ENCODE data around the gene TROAP. TPM values are rescaled to one million over a fixed set of nuclear protein-coding genes. Genes with fewer than 3 reads are reported as not detected.

Gene TROAP
- total RNA-seq, 1 experiment from 2014 or later = 135 TPM

DNA sequence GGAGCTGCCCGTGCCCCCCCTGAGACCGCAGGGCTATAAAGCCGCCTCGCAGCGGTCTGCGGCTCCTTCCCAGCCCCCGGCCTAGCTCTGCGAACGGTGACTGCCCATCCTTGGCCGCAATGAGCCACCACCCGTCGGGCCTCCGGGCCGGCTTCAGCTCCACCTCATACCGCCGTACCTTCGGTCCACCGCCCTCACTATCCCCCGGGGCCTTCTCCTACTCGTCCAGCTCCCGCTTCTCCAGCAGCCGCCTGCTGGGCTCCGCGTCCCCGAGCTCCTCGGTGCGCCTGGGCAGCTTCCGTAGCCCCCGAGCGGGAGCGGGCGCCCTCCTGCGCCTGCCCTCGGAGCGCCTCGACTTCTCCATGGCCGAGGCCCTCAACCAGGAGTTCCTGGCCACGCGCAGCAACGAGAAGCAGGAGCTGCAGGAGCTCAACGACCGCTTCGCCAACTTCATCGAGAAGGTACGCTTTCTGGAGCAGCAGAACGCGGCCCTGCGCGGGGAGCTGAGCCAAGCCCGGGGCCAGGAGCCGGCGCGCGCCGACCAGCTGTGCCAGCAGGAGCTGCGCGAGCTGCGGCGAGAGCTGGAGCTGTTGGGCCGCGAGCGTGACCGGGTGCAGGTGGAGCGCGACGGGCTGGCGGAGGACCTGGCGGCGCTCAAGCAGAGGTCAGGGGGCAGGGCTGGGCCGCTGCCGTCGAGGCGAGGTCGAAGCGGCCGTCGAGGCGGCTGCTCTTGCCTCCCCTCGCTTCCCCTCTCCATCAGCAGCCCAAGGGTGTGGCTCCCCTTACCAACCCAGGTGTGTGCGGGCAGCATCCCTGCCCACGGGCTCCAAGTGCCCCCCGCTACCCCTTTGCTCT is 27.7 kb upstream of the TROAP start, which contains the start of gene PRPH:
PRPH (plus strand) TSS at position 66 of the 855 bp plus-strand sequence; CDS start at position 120, 54 bp downstream.
- Mint-ChIP-seq H3K36me3 (ENCODE audit: insufficient read depth, unreplicated experiment) (no peaks in the 10 kb centered on the region), H3K27me3 (ENCODE audit: insufficient read depth, unreplicated experiment) (no peaks in the 10 kb centered on the region), H3K4me1 (ENCODE audit: low read depth, unreplicated experiment) (peaks cover 11% of the 10 kb centered on the region), H3K4me3 (ENCODE audit: unreplicated experiment) (no peak within 1 kb of the TSS), H3K9me3 (ENCODE audit: unreplicated experiment) (no peaks in the 10 kb centered on the region), H3K27ac (ENCODE audit: unreplicated experiment) (no peak within 1 kb of the TSS)
- ChIA-PET POLR2A (interaction anchor here (0.9 kb wide), 1 partner anchor 71 kb away, joined by 3 read pairs; no protein-coding TSS in a partner anchor), CTCF (interaction anchor here (0.5 to 3.1 kb wide), 9 partner anchors 9 to 531 kb away, joined by 3 to 44 read pairs (median 4); no protein-coding TSS in a partner anchor)
- 0 out of 2 replicates have a peak, but pooled peaks cover 5% of the 10 kb centered on the region for H3K4me1 ChIP-seq
- no peaks in the 10 kb centered on the region for H3K9me3 ChIP-seq
- no peak for DNase-seq
- intact Hi-C loops (cut with micrococcal nuclease; ENCODE audit: unreplicated experiment) = no loop called here
- BruUV-seq (replicated peaks) = no TSS peak
- no peaks in the 10 kb centered on the region for H3K27me3 ChIP-seq (replicated peaks; ENCODE audit: control insufficient read depth, insufficient read depth, low read length)
- TF ChIP-seq, protein P1, sequence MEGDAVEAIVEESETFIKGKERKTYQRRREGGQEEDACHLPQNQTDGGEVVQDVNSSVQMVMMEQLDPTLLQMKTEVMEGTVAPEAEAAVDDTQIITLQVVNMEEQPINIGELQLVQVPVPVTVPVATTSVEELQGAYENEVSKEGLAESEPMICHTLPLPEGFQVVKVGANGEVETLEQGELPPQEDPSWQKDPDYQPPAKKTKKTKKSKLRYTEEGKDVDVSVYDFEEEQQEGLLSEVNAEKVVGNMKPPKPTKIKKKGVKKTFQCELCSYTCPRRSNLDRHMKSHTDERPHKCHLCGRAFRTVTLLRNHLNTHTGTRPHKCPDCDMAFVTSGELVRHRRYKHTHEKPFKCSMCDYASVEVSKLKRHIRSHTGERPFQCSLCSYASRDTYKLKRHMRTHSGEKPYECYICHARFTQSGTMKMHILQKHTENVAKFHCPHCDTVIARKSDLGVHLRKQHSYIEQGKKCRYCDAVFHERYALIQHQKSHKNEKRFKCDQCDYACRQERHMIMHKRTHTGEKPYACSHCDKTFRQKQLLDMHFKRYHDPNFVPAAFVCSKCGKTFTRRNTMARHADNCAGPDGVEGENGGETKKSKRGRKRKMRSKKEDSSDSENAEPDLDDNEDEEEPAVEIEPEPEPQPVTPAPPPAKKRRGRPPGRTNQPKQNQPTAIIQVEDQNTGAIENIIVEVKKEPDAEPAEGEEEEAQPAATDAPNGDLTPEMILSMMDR (IDR thresholded peaks at IDR 0.05; ENCODE audit: insufficient read depth in 1 of 2, low read depth in 1 of 2, low read length in 1 of 2, severe bottlenecking in 1 of 2, unreplicated experiment in 1 of 2) = no peak
- H3K36me3 ChIP-seq (ENCODE audit: control insufficient read depth, insufficient read depth, low read length) = no peaks in the 10 kb centered on the region
- no peak within 1 kb of the TSS for H3K4me3 ChIP-seq (ENCODE audit: low read depth, low read length)

DNA sequence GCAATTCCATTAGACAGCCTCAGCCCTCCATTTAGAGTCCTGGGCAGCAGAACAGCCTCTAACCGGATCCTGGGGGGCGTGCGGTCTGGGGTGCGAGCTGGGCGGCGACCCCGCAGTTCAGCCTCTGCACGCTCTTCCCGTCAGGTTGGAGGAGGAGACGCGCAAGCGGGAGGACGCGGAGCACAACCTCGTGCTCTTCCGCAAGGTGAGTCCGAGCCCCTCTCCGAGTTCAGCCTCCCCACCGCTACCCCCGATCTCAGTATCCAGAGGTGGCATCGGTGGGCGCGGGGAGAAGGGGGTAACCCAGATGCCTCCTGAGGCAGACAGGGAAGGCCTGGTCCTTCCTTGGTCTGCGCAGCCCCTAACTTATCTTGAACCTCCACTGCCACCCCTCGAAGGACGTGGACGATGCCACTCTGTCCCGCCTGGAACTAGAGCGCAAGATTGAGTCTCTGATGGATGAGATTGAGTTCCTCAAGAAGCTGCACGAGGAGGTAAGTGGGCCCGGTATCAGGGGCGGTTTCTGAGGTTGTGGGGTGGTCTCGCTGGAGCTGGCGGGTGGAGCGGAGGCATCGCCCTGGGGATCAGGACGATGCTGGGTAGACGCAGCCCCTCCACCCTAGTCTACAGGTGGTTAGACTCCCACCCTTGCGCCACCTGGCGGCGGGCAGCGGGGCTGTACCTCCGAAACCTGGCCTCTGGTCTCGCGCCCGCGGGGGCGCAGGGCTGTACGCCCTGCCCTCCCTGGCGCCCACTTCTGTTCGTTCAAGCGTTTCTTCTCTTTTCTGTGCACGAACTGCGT is 26.8 kb upstream of the TROAP start:
- no peaks in the 10 kb centered on the region for H3K9me3 Mint-ChIP-seq (ENCODE audit: unreplicated experiment)
- CTCF ChIA-PET = interaction anchor here (0.6 to 3.1 kb wide), 23 partner anchors 8 to 888 kb away, joined by 3 to 48 read pairs (median 6); partner anchors contain the start of genes C1QL4, DNAJC22 and TROAP
- POLR2A ChIA-PET = interaction anchor here (0.7 to 1.3 kb wide), 4 partner anchors 27 to 445 kb away, joined by 3 to 20 read pairs (median 6); partner anchors contain the start of genes SPATS2, TMBIM6 and TROAP
- Histone ChIP-seq H3K4me3 (ENCODE audit: low read depth, low read length) (peak overlapping the region; percentile 69), H3K36me3 (ENCODE audit: control insufficient read depth, insufficient read depth, low read length) (no peaks in the 10 kb centered on the region), H3K4me1 (0 out of 2 replicates have a peak, but pooled peaks cover 5% of the 10 kb centered on the region), H3K27me3 (replicated peaks; ENCODE audit: control insufficient read depth, insufficient read depth, low read length) (no peaks in the 10 kb centered on the region), H3K9me3 (no peaks in the 10 kb centered on the region)
- H3K4me3 Mint-ChIP-seq (ENCODE audit: unreplicated experiment) = peak overlapping the region; percentile 79
- intact Hi-C loops (cut with micrococcal nuclease; ENCODE audit: unreplicated experiment) = loop anchor here (2.0 kb wide), 2 partner anchors 27 to 51 kb away; partner anchors contain the start of genes DNAJC22 and TROAP
- H3K27me3 Mint-ChIP-seq (ENCODE audit: insufficient read depth, unreplicated experiment) = no peaks in the 10 kb centered on the region
- no peak overlapping the region for H3K27ac Mint-ChIP-seq (ENCODE audit: unreplicated experiment)
- H3K4me1 Mint-ChIP-seq (ENCODE audit: low read depth, unreplicated experiment) = peaks cover 14% of the 10 kb centered on the region
- DNase-seq = peak; percentile 74 to 88
- H3K36me3 Mint-ChIP-seq (ENCODE audit: insufficient read depth, unreplicated experiment) = no peaks in the 10 kb centered on the region
- BruUV-seq (replicated peaks) = TSS peak; percentile 53
- TF ChIP-seq, protein P1 (IDR thresholded peaks at IDR 0.05; ENCODE audit: insufficient read depth in 1 of 2, low read depth in 1 of 2, low read length in 1 of 2, severe bottlenecking in 1 of 2, unreplicated experiment in 1 of 2) = peak; percentile 84 to 94
